H9 (cell line): ENCODE data around the gene KCNG2. TPM values are rescaled to one million over a fixed set of nuclear protein-coding genes. Genes with fewer than 3 reads are reported as not detected.

Source experiments
- DNase-seq: peaks from one replicate; pipeline ENCODE4 v3.0.0-alpha.2; 2017
- H2AFZ ChIP-seq: one replicate; pipeline ENCODE4 v1.6.1; 2013; ENCODE audit warnings: mild to moderate bottlenecking, low read length, control low read depth, moderate library complexity
- H2AK5ac ChIP-seq: 2 replicates; pipeline ENCODE4 v1.6.1; 2013; ENCODE audit warnings: low read length, control low read depth, mixed read lengths; ENCODE audit not compliant: insufficient read length
- H2BK120ac ChIP-seq: one replicate; pipeline ENCODE4 v1.6.1; 2013; ENCODE audit warnings: low read depth, mild to moderate bottlenecking, low read length, control low read depth, inconsistent platforms; ENCODE audit not compliant: poor library complexity, severe bottlenecking
- H2BK12ac ChIP-seq: 2 replicates; pipeline ENCODE4 v1.6.1; 2013; ENCODE audit warnings: low read length, control low read depth, mixed read lengths, low read depth; ENCODE audit not compliant: insufficient read length
- H2BK15ac ChIP-seq: 2 replicates; pipeline ENCODE4 v1.6.1; 2013; ENCODE audit warnings: low read depth, low read length, control low read depth
- H2BK20ac ChIP-seq: one replicate; pipeline ENCODE4 v1.6.1; 2013; ENCODE audit warnings: low read depth, mild to moderate bottlenecking, low read length, control low read depth, inconsistent platforms; ENCODE audit not compliant: poor library complexity, severe bottlenecking
- H2BK5ac ChIP-seq: 2 replicates; pipeline ENCODE4 v1.6.1; 2013; ENCODE audit warnings: low read length, control low read depth, mixed read lengths; ENCODE audit not compliant: insufficient read length
- H3K14ac ChIP-seq: 2 replicates; pipeline ENCODE4 v1.6.1; 2013; ENCODE audit warnings: low read length, control low read depth; ENCODE audit not compliant: insufficient read depth
- H3K18ac ChIP-seq: 2 replicates; pipeline ENCODE4 v1.6.1; 2013; ENCODE audit warnings: low read depth, mild to moderate bottlenecking, mixed read lengths, low read length, control low read depth; ENCODE audit not compliant: insufficient read length
- H3K23ac ChIP-seq: 2 replicates; pipeline ENCODE4 v1.6.1; 2013; ENCODE audit warnings: low read length, control low read depth, mixed read lengths, low read depth; ENCODE audit not compliant: insufficient read length
- H3K23me2 ChIP-seq: 2 replicates; pipeline ENCODE4 v1.6.1; 2013; ENCODE audit warnings: low read depth, mild to moderate bottlenecking, mixed read lengths, low read length, control low read depth; ENCODE audit not compliant: insufficient read length, poor library complexity, severe bottlenecking
- H3K27ac ChIP-seq: 2 replicates; pipeline ENCODE4 v1.5.1; 2013; ENCODE audit warnings: low read length, control low read depth, mixed read lengths, low read depth; ENCODE audit not compliant: insufficient read length
- H3K27me3 ChIP-seq: 2 replicates; pipeline ENCODE4 v1.6.1; 2013; ENCODE audit warnings: low read length, control low read depth, inconsistent platforms; ENCODE audit not compliant: insufficient read depth
- H3K4ac ChIP-seq: 2 replicates; pipeline ENCODE4 v1.6.1; 2013; ENCODE audit warnings: low read depth, mild to moderate bottlenecking, control low read depth, inconsistent platforms, low read length, moderate library complexity
- H3K4me1 ChIP-seq: 2 replicates; pipeline ENCODE4 v1.6.1; 2013; ENCODE audit warnings: low read length, control low read depth, inconsistent platforms; ENCODE audit not compliant: insufficient read depth
- H3K4me2 ChIP-seq: 2 replicates; pipeline ENCODE4 v1.6.1; 2013; ENCODE audit warnings: low read length, control low read depth, mixed read lengths; ENCODE audit not compliant: insufficient read length, insufficient read depth
- H3K56ac ChIP-seq: 2 replicates; pipeline ENCODE4 v1.6.1; 2013; ENCODE audit warnings: low read depth, mild to moderate bottlenecking, mixed read lengths, low read length, control low read depth; ENCODE audit not compliant: insufficient read length
- H3K79me1 ChIP-seq: 2 replicates; pipeline ENCODE4 v1.6.1; 2013; ENCODE audit warnings: low read depth, mild to moderate bottlenecking, moderate library complexity, low read length, control low read depth, inconsistent platforms; ENCODE audit not compliant: insufficient read depth, poor library complexity, severe bottlenecking
- H3K79me2 ChIP-seq: 2 replicates; pipeline ENCODE4 v1.6.1; 2013; ENCODE audit warnings: low read length, control low read depth, inconsistent platforms; ENCODE audit not compliant: insufficient read depth
- H3K9ac ChIP-seq: 2 replicates; pipeline ENCODE4 v1.6.1; 2013; ENCODE audit warnings: low read length, control low read depth, mixed read lengths; ENCODE audit not compliant: insufficient read length; ENCODE audit errors: extremely low read depth
- H3K9me3 ChIP-seq: one replicate; pipeline ENCODE4 v1.6.1; 2013; ENCODE audit warnings: low read depth, low read length, inconsistent platforms; ENCODE audit not compliant: control insufficient read depth
- H3T11ph ChIP-seq: one replicate; pipeline ENCODE4 v1.6.1; 2013; ENCODE audit warnings: mild to moderate bottlenecking, low read length, control low read depth, inconsistent platforms
- H4K20me1 ChIP-seq: one replicate; pipeline ENCODE4 v1.6.1; 2013; ENCODE audit not compliant: control insufficient read depth, insufficient read length, insufficient read depth
- H4K5ac ChIP-seq: 2 replicates; pipeline ENCODE4 v1.6.1; 2013; ENCODE audit warnings: low read depth, mild to moderate bottlenecking, mixed read lengths, low read length, control low read depth; ENCODE audit not compliant: insufficient read length
- H4K8ac ChIP-seq: replicated peaks from 2 replicates; pipeline ENCODE4 v1.6.1; 2013; ENCODE audit warnings: low read length, control low read depth, mixed read lengths, low read depth; ENCODE audit not compliant: insufficient read length
- H4K91ac ChIP-seq: 2 replicates; pipeline ENCODE4 v1.6.1; 2013; ENCODE audit warnings: low read depth, mild to moderate bottlenecking, moderate library complexity, mixed read lengths, low read length, control low read depth; ENCODE audit not compliant: insufficient read length
- H3K27ac Mint-ChIP-seq, 3 experiments: 2 replicates in 2 of 3; 3 replicates in 1 of 3; pipeline ENCODE4 v1.8.0; 2020 to 2021; ENCODE audit warnings: mixed read lengths in 3 of 3, mild to moderate bottlenecking in 1 of 3, moderate library complexity in 1 of 3
- H3K27me3 Mint-ChIP-seq: 2 replicates; pipeline ENCODE4 v1.8.0; 2021; ENCODE audit warnings: low read depth, mild to moderate bottlenecking, moderate library complexity, mixed read lengths
- H3K36me3 Mint-ChIP-seq, 3 experiments: 2 replicates in 2 of 3; 3 replicates in 1 of 3; pipeline ENCODE4 v1.8.0; 2020 to 2021; ENCODE audit warnings: low read depth in 3 of 3, mixed read lengths in 3 of 3; ENCODE audit not compliant: insufficient read depth in 1 of 3
- H3K4me1 Mint-ChIP-seq, 2 experiments: 2 replicates each; pipeline ENCODE4 v1.8.0; 2020; ENCODE audit warnings: mixed read lengths in 2 of 2
- H3K4me3 Mint-ChIP-seq, 2 experiments: 2 replicates in 1 of 2; 3 replicates in 1 of 2; pipeline ENCODE4 v1.8.0; 2020 to 2021; ENCODE audit warnings: mild to moderate bottlenecking in 2 of 2, mixed read lengths in 2 of 2, moderate library complexity in 1 of 2
- H3K9me3 Mint-ChIP-seq, 2 experiments: 2 replicates in 1 of 2; 3 replicates in 1 of 2; pipeline ENCODE4 v1.8.0; 2020; ENCODE audit warnings: mild to moderate bottlenecking in 2 of 2, mixed read lengths in 2 of 2, moderate library complexity in 1 of 2
- WGBS: extraction: QIAGEN DNeasy Blood & Tissue Kit; methylation state at CpG from one replicate; pipeline ENCODE4 v1.1.7; 2013; ENCODE audit warnings: missing lambda C conversion rate, low lambda C conversion rate, mixed read lengths; ENCODE audit not compliant: insufficient read length; ENCODE audit errors: extremely low coverage; 5-methylcytosine and 5-hydroxymethylcytosine counted together
- total RNA-seq: library from RNA; stranded (reverse); gene quantifications from 2 replicates; pipeline ENCODE4 v1.2.1, GENCODE V29; 2021
- TF ChIP-seq, protein P1 (sequence below): fragments of 200-600 bp; sonication (generic); conservative IDR thresholded peaks from 3 replicates; pipeline ENCODE4 v1.8.0; 2021; ENCODE audit warnings: antibody characterized with exemption, mild to moderate bottlenecking

KCNG2 gene
- total RNA-seq, 1 experiment from 2014 or later = 0.15 TPM

DNA sequence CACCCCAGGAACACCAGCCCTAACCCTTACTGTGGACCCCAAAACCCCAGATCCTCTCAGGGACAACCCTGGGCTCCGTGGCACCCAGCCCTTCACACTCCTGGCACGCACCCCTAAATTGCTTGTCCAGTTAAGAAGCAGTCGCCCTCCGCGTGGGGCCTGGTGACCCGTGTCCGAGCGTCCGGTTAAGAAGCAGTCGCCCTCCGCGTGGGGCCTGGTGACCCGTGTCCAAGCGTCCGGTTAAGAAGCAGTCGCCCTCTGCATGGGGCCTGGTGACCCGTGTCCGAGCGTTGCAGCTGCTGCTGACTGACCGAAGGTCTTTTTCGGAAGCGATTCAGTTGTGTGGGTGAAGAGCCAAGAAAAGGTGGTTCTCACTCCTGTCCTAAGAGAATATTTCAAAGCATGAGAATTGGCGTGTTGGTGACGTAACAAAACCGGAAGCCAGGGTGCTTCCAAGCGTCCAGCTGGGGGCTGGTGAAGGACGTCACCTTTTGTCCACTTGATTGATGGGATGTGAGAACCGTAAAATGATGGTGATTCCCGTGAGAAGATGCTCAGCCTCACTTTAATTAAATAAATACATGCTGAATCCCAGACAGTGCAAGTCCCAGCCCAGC lies 70.5 kb downstream of the KCNG2 start:
- Histone ChIP-seq H2BK5ac (no peak overlapping the region), H3K4me1 (no peaks in the 10 kb centered on the region), H4K20me1 (no peaks in the 10 kb centered on the region), H2BK20ac (no peak overlapping the region), H3K56ac (no peak overlapping the region), H3T11ph (no peak overlapping the region), H4K8ac (no peak overlapping the region), H3K23ac (no peak overlapping the region), H2AK5ac (no peak overlapping the region), H3K79me1 (no peaks in the 10 kb centered on the region), H3K14ac (no peak overlapping the region; the same call in 1 of the 2 replicates), H2AFZ (no peak overlapping the region), H3K79me2 (no peaks in the 10 kb centered on the region), H2BK12ac (no peak overlapping the region), H3K27me3 (no peaks in the 10 kb centered on the region), H3K9me3 (no peaks in the 10 kb centered on the region), H2BK15ac (no peak overlapping the region), H3K4me2 (no peak overlapping the region), H4K5ac (no peak overlapping the region), H3K4ac (no peak overlapping the region), H3K23me2 (no peaks in the 10 kb centered on the region), H3K27ac (no peak overlapping the region), H3K9ac (no peak overlapping the region), H3K18ac (no peak overlapping the region), H2BK120ac (no peak overlapping the region), H4K91ac (no peak overlapping the region)
- Mint-ChIP-seq H3K4me1 (peaks cover 0 to 7% of the 10 kb centered on the region in 2 experiments; a peak in 2 of 4 replicates), H3K36me3 (no peaks in the 10 kb centered on the region), H3K9me3 (no peaks in the 10 kb centered on the region), H3K4me3 (no peak overlapping the region), H3K27ac (no peak overlapping the region), H3K27me3 (no peaks in the 10 kb centered on the region; the same call in 1 of the 2 replicates)
- TF ChIP-seq, protein P1, sequence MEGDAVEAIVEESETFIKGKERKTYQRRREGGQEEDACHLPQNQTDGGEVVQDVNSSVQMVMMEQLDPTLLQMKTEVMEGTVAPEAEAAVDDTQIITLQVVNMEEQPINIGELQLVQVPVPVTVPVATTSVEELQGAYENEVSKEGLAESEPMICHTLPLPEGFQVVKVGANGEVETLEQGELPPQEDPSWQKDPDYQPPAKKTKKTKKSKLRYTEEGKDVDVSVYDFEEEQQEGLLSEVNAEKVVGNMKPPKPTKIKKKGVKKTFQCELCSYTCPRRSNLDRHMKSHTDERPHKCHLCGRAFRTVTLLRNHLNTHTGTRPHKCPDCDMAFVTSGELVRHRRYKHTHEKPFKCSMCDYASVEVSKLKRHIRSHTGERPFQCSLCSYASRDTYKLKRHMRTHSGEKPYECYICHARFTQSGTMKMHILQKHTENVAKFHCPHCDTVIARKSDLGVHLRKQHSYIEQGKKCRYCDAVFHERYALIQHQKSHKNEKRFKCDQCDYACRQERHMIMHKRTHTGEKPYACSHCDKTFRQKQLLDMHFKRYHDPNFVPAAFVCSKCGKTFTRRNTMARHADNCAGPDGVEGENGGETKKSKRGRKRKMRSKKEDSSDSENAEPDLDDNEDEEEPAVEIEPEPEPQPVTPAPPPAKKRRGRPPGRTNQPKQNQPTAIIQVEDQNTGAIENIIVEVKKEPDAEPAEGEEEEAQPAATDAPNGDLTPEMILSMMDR = no peak
- no peak for DNase-seq
- no CpG with 5 or more reads among the region's 29 CpGs for WGBS
